Prostate gland (tissue), 2 donors: ENCODE data around the gene NGEF. TPM values are rescaled to one million over a fixed set of nuclear protein-coding genes. Genes with fewer than 3 reads are reported as not detected.
"Not testable (repeated sequence)": the region's sequence is repeated elsewhere in the genome, so short reads cannot be mapped to it uniquely, and the experiment has no call there.

ENCODE experiments used
- DNase-seq: peaks from one replicate; pipeline ENCODE4 v3.0.0-alpha.2; 2019; ENCODE audit warnings: low spot score
- H3K27ac ChIP-seq, 2 donors: fragments of 200-600 bp; sonication (generic); 2 replicates each; pipeline ENCODE4 v1.5.1; 2017 to 2019
- H3K27me3 ChIP-seq: fragments of 200-600 bp; sonication (generic); replicated peaks from 2 replicates; pipeline ENCODE4 v1.5.1; 2019; ENCODE audit not compliant: insufficient read depth
- H3K36me3 ChIP-seq, 2 donors: fragments of 200-600 bp; sonication (generic); 1 replicate in 1 of 2; 2 replicates in 1 of 2; pipeline versions ENCODE4 v1.5.1 to v1.8.1; 2017 to 2019
- H3K4me1 ChIP-seq: fragments of 200-600 bp; sonication (generic); replicated peaks from 2 replicates; pipeline ENCODE4 v1.5.1; 2019
- H3K4me3 ChIP-seq, 2 donors: fragments of 200-600 bp; sonication (generic); 2 replicates each; pipeline ENCODE4 v1.5.1; 2017 to 2019
- H3K9me3 ChIP-seq: fragments of 200-600 bp; sonication (generic); 2 replicates; pipeline ENCODE4 v1.5.1; 2017
- CTCF ChIP-seq, 4 experiments: fragments of 200-600 bp in 2 of 4; fragments of 450-650 bp in 2 of 4; sonication (generic) in 2 of 4; IDR thresholded peaks; 1 replicate in 3 of 4; 2 replicates in 1 of 4; pipeline ENCODE4 v1.5.1; 2016 to 2019; ENCODE audit warnings: antibody characterized with exemption in 4 of 4, mild to moderate bottlenecking in 2 of 4, moderate library complexity in 2 of 4
- POLR2A ChIP-seq: fragments of 450-650 bp; IDR thresholded peaks from one replicate; pipeline ENCODE4 v1.6.1; 2016; ENCODE audit warnings: antibody characterized with exemption, mild to moderate bottlenecking
- POLR2AphosphoS5 ChIP-seq: sonication (generic); formaldehyde crosslinking; IDR thresholded peaks from one replicate; pipeline ENCODE4 v1.6.1; 2017; ENCODE audit warnings: antibody characterized with exemption
- WGBS: methylation state at CpG from one replicate; pipeline ENCODE4 v1.1.5; 2018; 5-methylcytosine and 5-hydroxymethylcytosine counted together
- intact Hi-C: fragments of 100-400 bp; cut with DNase I; formaldehyde crosslinking; loops from one replicate; pipeline ENCODE4 v1.14.2; 2022
- total RNA-seq, 2 donors: library from RNA; depleted of rRNA; stranded (reverse); fragments of >200 nt; gene quantifications; one replicate each; pipeline ENCODE4 v1.1.0, GENCODE V29; 2016

Gene NGEF
- total RNA-seq, 2 donors from 2014 or later = 2.0 to 19.0 TPM

- Histone ChIP-seq H3K4me1 (no peaks in the 10 kb centered on the region), H3K9me3 (no peaks in the 10 kb centered on the region), H3K36me3 (no peaks in the 10 kb centered on the region), H3K27ac (no peak overlapping the region), H3K4me3 (no peak overlapping the region), H3K27me3 (no peaks in the 10 kb centered on the region)
- intact Hi-C loops = no loop called here
- 83% methylated on average over 4 of the region's 4 CpGs for WGBS
- TF ChIP-seq CTCF (IDR thresholded peaks at IDR 0.05) = no peak
- no peak for TF ChIP-seq POLR2AphosphoS5
- no peak for TF ChIP-seq POLR2A
- no peak for DNase-seq
These were observed 153.6 kb downstream of the NGEF start for GRCh38 chr2:232859385-232859916.

GRCh38 chr2:232857158-232857563 lies 155.9 kb downstream of the NGEF start:
- no peaks in the 10 kb centered on the region for H3K36me3 ChIP-seq
- no peaks in the 10 kb centered on the region for H3K4me1 ChIP-seq
- intact Hi-C loops = no loop called here
- no peaks in the 10 kb centered on the region for H3K9me3 ChIP-seq
- WGBS = 68% methylated on average over 4 of the region's 4 CpGs
- H3K27me3 ChIP-seq = no peaks in the 10 kb centered on the region
- H3K27ac ChIP-seq = no peak overlapping the region
- H3K4me3 ChIP-seq = no peak overlapping the region
- DNase-seq = no peak
- TF ChIP-seq POLR2AphosphoS5 (no peak), CTCF (IDR thresholded peaks at IDR 0.05) (no peak), POLR2A (no peak)

GRCh38 chr2:232854082-232854481 lies 159.0 kb downstream of the NGEF start:
- intact Hi-C loops = no loop called here
- Histone ChIP-seq H3K4me3 (no peak overlapping the region), H3K4me1 (no peaks in the 10 kb centered on the region), H3K27me3 (no peaks in the 10 kb centered on the region), H3K36me3 (no peaks in the 10 kb centered on the region), H3K27ac (no peak overlapping the region), H3K9me3 (no peaks in the 10 kb centered on the region)
- TF ChIP-seq POLR2A (no peak), POLR2AphosphoS5 (no peak), CTCF (IDR thresholded peaks at IDR 0.05) (no peak)
- no peak for DNase-seq
- 50% methylated on average over 7 of the region's 7 CpGs for WGBS

- no peak for TF ChIP-seq POLR2A
- no peak for TF ChIP-seq CTCF (IDR thresholded peaks at IDR 0.05)
- no peak for TF ChIP-seq POLR2AphosphoS5
- Histone ChIP-seq H3K9me3 (no peaks in the 10 kb centered on the region), H3K27me3 (no peaks in the 10 kb centered on the region), H3K4me1 (no peaks in the 10 kb centered on the region), H3K4me3 (no peak overlapping the region), H3K27ac (no peak overlapping the region), H3K36me3 (no peaks in the 10 kb centered on the region)
- intact Hi-C loops = loop anchor here (2.0 kb wide), 1 partner anchor 398 kb away; the partner anchor contains the start of gene ATG16L1
- 46% methylated on average over 2 of the region's 2 CpGs for WGBS
- no peak for DNase-seq
These were observed 160.4 kb downstream of the NGEF start for GRCh38 chr2:232852676-232853075.

- not testable (repeated sequence) for H3K4me1 ChIP-seq, H3K9me3 ChIP-seq, H3K36me3 ChIP-seq, H3K4me3 ChIP-seq, DNase-seq, H3K27me3 ChIP-seq, H3K27ac ChIP-seq
- 91% methylated on average over 11 of the region's 11 CpGs for WGBS
- intact Hi-C loops = loop anchor here (2.0 kb wide), 1 partner anchor 399 kb away; the partner anchor contains the start of gene ATG16L1
These were observed 161.0 kb downstream of the NGEF start for GRCh38 chr2:232852081-232852480.
